ENCODE data around the gene CAND2.
A peak's percentile ranks its signal among the peaks of the same experiment; 100 is the strongest.

CAND2 gene

DNA sequence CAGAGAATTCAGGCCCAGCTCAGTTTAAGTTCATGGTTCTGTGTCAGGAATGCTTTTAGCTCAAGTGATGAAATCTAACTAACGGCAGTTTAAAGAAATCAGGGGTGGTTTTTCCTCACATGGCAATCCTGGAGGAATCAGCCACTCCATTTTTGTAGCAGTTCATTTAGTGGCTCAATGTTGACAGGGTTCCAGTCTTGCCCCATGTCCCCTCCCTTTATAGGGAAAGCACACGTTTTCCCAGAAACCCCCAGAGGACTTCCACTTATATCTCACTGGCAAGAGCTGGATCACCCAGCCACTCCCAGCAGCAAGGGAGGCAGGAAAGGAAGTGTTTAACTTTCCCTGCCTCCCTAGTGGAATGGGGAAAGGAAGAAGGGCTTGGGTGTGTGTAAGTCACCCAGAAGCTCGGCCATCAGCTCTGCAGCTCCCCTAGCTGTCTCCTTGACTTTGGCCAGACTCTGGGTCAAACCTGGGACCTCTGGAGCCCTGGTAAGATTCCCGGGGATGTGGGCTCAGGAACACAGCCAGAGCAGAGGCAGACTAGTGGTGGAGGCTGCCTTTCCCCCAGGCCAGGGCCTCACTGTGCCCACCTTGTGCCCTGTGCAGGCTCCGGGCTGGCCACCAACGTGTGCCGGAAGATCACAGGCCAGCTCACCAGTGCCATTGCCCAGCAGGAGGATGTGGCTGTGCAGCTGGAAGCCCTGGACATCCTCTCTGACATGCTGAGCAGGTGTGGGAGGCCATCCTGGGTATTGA, 11.3 kb downstream of the CAND2 start:
- DNase-seq (ENCODE audit: low read depth): no peak

DNA sequence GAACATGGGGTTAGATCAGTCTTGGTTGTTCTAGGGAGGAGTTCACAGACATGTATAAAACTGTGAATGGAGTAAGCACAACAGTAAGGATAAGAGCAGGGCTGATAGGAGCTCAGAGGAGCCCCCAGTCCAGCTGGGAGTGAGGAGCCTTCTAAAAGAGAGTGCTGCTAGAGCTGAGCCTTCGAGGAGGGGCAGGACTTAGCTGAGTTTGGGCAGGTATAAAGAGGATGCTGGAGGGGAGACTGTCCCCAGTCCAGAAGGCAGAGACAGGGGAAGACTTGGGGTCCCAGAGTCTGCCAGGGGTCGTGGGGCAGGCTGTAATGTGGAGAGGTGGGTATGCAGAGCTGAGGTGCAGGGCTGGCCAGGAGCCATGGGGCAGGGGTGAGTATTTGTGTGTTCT, 12.1 kb downstream of the CAND2 start:
- DNase-seq (ENCODE audit: low read depth): no peak

DNA sequence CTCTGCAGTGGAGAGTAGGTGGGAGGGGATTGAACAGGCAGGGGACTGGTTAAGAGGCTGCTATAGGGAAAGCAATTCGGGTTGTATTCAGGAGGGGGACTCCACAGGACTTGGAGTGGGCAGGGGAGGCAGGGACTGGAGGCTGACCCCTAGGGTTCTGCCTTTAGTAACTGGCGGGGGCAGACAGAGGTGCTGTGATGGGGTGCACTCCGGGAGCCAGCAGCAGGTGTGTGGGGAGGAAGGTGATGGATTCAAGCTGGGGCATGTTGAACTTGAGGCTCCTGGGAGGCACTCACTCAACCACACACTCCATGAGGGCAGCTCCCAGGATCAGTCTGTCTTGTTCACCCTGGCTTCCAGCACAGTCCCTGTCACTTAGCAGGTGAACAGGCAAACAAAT, 12.5 kb downstream of the CAND2 start:
- no peak for DNase-seq (ENCODE audit: low read depth)

DNA sequence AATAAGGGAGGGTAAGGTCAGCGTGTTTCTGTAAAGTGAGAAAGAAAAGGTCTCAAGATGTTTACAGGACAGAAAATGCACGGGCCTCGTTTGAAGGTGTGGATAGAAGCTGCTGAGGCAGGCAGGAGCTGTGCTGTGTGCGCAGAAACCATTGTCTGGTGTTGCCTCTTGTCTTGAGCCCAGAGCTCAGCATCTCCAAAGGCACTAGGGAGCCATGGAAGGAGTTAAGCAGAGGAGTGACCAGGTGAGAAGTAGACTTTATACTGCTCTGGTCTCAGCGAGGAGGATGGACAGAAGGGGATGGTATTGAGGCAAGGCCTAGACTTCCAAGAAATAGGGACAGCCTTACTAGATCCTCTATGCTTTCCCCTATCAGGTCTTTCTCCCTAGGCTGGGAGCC, 13.0 kb downstream of the CAND2 start:
- no peak for DNase-seq (ENCODE audit: low read depth)

DNA sequence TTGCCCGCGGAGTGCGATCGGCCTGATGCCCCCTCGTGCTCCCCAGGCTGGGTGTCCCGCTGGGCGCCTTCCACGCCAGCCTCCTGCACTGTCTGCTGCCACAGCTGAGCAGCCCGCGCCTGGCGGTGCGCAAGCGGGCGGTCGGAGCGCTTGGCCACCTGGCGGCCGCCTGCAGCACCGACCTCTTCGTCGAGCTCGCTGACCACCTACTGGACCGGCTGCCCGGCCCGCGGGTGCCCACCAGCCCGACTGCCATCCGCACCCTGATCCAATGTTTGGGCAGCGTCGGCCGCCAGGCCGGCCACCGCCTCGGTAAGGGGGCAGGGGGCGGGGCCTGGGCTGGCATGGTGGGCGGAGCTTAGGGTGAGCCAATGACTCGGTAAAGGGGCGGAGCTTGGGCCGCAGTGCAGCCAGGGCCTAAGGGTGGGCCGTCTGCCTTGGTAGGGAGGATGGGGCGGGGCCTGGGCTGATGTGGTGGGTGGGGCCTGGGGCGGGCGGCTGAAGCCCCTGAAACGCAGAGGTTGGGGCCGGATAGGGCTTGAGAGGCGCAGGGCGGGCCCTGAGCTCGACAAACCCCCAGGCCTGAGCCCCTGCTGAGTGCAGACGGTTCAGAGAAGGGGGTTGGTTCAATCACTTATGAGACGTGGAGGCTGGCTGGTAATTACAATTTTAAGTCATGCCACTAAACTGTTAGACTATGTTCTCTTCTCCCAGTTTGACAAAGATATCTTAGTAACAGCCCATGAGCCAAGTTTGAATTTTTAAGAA, 13.7 kb downstream of the CAND2 start:
- peak; percentile 86 for DNase-seq (ENCODE audit: low read depth)

DNA sequence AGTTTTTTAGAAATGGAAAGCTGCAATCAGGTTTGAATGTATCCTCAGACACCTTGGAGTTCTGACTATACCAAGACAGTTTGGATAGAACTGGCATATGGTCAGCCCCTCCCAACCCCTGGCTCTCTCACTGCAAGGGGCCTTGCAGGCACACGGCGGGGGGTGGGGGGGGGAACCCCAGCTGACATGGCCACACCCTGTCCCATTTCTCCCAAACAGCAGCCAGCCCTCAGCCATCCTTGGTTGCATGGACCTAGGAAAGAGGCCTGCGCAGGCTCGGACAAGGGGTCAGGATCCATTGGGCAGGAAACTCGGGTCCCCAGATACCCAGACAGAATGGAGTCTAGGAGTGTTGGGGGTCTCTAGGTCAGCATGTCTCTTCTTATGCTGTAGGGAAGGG, 14.5 kb downstream of the CAND2 start:
- no peak for DNase-seq (ENCODE audit: low read depth)

DNA sequence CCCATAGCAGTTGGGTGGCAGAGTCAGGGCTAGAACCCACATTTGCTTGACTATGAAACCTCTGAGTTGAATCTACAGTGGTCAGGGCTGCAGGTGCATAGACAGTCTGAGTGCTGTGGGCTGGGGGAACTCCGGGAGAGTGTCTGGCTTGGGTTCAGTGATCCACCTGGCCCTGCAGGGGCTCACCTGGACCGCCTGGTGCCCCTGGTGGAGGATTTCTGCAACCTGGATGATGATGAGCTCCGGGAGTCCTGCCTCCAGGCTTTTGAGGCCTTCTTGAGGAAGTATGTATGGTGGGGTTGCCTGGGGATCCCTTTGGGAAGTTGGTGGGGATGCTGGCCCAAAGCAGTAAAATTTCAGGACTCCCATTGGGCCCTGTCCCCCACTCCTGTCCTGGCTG, 16.3 kb downstream of the CAND2 start:
- DNase-seq (ENCODE audit: low read depth): no peak

DNA sequence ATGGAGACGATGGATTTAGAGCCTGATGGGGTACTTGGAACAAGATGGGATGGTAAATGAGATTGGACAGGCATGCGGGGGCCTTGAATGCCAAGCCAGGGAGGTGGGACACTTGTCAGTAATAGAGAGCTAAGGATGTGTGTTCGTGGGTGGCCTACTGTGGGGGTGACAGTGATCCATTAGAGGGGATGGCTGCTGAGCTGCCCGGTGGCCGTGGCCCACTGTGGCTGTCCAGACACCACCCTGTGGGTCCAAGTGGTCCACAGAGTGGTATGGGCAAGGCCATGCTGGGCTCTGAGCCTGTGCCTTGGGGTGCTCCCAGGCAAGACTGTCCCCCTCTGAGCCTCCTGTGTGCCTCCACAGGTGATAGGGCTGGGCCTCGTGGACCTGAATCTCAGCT, 17.5 kb downstream of the CAND2 start:
- DNase-seq (ENCODE audit: low read depth): no peak

DNA sequence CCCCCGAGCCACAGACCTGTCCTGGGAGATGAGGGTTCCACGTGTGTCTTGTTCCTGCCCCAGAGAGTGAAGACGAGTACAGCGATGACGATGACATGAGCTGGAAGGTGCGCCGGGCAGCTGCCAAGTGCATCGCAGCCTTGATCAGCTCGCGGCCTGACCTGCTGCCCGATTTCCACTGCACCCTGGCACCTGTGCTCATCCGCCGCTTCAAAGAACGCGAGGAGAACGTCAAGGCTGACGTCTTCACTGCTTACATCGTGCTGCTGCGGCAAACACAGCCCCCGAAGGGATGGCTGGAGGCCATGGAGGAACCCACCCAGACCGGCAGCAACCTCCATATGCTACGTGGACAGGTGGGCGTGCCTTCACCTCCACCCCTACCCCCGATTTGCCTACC, 18.6 kb downstream of the CAND2 start:
- DNase-seq (ENCODE audit: low read depth): no peak

DNA sequence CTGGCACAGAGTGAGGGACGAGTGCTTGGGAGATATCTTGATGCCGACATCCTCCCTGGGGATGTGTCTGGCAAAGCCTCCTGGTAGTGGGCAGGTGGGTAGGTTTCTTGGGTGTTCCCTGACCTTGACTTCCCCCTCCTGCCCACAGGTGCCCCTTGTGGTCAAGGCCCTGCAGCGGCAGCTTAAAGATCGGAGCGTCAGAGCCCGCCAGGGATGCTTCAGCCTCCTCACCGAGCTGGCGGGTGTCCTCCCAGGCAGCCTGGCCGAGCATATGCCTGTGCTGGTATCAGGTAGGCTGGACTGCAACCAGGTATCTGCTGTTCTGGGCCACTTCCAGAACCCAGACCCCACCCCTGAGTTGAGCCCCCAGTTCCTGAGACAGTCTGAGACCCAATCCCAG, 19.2 kb downstream of the CAND2 start:
- no peak for DNase-seq (ENCODE audit: low read depth)

DNA sequence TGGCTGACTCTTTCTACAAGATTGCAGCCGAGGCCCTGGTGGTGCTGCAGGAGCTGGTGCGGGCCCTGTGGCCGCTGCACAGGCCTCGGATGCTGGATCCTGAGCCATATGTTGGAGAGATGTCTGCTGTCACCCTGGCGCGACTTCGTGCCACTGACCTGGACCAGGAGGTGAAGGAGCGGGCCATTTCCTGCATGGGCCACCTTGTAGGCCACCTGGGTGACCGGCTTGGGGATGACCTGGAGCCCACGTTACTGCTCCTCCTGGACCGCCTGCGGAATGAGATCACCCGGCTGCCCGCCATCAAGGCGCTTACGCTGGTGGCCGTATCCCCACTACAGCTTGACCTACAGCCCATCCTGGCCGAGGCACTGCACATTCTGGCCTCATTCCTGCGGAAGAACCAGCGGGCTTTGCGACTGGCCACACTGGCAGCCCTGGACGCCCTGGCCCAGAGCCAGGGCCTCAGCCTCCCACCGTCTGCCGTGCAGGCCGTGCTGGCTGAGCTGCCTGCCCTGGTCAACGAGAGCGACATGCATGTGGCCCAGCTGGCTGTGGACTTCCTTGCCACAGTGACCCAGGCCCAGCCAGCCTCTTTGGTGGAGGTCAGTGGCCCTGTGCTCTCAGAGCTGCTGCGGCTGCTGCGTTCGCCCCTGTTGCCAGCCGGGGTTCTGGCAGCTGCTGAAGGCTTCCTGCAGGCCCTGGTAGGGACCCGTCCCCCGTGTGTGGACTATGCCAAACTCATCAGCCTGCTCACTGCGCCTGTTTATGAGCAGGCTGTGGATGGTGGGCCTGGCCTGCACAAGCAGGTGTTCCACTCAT, 20.3 kb downstream of the CAND2 start:
- DNase-seq (ENCODE audit: low read depth): no peak

DNA sequence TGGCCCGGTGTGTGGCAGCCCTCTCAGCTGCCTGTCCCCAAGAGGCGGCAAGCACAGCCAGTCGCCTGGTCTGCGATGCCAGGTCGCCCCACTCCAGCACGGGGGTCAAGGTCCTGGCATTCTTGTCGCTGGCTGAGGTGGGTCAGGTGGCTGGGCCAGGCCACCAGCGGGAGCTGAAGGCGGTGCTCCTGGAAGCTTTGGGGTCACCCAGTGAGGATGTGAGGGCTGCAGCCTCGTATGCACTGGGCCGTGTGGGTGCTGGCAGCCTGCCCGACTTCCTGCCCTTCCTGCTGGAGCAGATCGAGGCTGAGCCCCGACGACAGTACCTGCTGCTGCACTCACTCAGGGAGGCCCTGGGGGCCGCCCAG, 20.8 kb downstream of the CAND2 start:
- no peak for DNase-seq (ENCODE audit: low read depth)

DNA sequence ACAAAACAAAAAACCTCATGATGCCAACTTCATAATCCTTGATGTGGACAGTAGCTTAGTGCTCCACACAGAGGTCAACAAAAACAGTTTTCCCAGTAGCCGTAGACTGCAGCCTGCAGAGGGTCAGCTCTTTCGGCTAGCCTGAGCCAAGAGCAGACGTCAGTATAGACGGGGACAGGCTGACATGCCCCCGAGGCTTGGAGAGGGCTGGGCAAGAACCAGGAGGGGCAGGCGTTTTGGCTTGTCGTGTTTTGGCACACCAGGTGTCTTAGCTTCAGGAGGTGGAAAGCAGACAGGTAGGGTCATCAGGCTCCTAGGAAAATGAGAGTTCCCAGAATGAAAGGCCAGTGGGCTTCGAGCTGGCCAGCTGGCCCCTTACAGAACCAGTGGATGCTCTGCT, 21.8 kb downstream of the CAND2 start:
- no peak for DNase-seq (ENCODE audit: low read depth)

DNA sequence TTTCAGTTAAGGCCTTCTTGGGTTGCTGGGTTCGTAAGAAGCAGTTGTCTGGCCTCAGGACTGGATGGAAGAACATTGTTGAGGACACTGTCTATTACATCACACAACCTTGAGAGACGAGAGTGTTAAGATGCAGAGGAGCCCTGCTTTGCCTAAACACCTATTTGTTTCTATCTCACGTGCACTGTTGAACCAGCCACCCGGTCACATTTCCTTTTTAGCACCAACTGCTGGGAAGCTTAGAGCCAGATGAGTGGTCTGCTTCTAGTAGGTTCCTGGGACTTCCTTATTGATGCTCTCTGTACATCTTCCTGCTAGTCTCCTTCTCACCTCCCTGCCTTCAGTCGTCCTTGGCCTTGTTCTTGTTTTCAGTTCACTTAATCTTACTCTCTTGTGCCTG, 22.3 kb downstream of the CAND2 start:
- DNase-seq (ENCODE audit: low read depth): no peak

DNA sequence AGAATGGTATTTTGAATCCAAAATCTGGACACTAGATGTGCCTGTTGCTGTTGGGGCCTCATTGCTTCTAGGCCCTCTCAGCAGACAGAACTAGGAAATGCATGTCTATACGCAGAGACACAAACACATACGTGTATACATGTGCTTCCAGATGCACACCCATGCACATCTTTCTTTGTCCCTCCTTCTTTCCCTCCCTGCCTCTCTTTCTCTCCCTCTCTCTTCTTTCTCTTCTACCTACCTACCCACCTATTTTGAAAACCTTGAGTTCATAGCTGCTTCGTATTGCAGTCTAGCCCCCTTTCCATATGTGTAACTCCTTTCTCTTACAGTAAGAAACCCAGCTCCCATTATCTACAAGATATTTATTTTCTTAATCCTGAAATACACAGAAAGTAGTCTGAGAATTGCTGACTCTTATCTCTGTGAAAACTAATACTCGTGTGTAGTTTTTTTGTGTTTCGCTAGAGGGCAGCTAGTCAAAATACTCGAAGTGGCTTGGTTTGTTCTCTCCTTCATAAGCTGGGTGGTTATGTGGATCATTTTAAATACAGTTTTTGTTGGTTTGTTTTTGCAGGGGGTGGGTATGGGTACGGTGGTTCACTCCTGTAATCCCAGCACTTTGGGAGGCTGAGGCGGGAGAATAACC, 26.4 kb downstream of the CAND2 start:
- DNase-seq (ENCODE audit: low read depth): no peak

DNA sequence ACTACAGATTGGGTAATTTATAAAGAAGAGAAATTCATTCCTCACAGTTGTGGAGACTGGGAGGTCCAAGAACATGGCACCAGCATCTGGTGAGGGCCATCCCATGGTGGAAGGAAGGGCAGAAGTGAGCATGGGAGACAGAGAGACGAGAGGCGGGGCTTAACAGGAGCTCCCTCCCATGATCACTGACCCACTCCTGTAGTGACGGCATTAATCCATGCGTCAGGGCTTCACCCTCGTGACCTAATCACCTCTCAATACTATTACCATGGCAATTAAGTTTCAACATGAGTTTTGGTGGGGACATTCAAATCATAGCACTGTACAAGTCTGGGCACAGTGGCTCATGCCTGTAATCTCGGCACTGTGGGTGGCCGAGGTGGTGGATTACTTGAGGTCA, 27.8 kb downstream of the CAND2 start:
- no peak for DNase-seq (ENCODE audit: low read depth)

DNA sequence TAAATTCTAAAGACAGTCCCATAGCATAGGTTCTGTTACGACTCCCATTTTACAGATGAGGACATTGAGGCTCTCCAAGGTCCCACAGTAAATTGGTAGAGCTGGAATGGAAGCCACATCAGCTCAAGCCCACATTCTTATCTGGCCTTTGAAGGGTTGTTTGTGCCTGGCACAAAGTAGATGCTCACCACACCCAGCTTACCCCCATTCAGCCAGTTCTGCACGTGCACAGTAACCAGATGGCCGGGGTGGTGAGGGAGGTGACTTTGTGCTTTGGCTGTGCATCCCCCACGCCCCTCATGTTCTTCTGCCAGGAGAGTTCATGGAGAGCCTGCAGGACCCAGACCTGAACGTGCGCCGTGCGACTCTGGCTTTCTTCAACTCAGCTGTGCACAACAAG, 28.7 kb downstream of the CAND2 start:
- no peak for DNase-seq (ENCODE audit: low read depth)

DNA sequence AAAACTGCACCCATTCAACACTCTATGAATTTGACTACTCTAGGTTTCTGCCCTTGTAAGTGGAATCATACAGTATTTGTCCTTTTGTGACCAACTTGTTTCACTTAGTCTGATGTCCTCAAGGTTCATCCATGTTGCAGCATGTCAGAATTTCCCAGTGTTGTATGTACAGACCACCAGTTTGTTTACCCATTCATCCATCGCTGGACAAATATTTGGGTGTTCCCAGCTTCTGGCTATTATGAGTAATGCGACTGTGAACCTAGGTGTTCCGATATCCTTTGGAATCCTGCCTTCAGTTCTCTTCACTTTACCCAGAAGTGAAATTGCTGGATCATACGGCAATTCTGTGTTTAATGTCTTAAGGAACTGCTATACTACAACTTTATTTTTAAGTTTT, 32.3 kb downstream of the CAND2 start:
- no peak for DNase-seq (ENCODE audit: low read depth)

DNA sequence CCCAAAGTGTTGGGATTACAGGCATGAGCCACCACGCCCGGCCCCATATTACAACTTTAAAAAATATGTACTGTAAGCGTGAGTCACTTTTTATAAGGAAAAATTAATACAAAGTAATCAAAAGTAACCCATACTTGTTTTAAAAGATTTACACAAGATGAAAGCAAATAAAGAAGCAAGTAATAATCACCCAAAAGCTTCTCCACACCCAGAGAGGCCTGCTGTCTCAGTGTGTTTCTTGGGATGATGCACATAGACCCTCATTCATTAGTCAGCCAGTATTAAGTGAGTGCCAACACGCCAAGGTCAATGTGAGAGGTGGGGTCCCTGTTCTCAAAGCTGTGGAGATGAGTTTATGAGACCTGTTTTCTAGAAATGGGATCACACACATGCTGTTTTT, 32.9 kb downstream of the CAND2 start:
- no peak for DNase-seq (ENCODE audit: low read depth)

DNA sequence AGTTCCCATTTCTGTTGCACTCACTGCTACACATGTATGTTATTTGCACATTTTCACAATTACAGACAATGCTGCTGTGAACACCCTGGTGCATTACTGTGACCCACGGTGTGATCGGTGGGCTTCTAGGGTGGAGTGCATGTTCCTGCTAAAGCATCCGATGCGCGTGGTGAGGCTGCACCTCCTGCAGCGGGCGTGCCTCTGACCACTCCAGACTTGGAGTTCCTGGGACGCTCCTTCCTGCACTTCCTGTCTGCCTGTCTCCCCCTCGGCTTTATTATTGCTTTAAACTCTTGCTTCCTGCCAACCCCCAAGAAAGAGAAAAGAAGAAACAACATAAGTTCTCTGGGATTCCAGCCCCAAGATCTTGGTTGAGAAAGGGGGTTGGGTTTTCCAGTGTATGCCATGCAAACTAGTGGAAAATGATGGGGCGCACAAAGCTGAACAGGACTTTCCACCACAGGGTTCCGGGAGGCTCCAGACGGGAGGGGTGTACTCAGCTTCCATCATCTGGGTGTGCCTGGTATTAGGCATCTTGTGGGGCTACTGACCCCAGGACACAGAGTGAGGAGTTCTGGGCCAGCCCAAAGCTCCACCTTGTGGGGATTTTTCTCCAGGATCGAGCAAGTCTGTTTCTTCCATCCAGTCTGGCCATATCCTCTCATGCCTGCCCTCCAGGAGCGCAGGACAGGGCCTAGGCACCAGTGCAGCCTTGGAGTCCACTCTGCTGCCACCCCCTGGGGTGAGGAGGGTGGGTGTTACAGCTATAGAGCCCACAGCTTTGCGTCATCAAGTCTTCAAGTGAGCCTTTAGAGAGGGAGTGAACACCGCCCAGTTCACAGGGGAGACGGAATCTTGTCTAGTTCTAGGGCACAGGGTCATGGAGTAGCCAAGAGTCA, 33.7 kb downstream of the CAND2 start:
- no peak for DNase-seq (ENCODE audit: low read depth)

DNA sequence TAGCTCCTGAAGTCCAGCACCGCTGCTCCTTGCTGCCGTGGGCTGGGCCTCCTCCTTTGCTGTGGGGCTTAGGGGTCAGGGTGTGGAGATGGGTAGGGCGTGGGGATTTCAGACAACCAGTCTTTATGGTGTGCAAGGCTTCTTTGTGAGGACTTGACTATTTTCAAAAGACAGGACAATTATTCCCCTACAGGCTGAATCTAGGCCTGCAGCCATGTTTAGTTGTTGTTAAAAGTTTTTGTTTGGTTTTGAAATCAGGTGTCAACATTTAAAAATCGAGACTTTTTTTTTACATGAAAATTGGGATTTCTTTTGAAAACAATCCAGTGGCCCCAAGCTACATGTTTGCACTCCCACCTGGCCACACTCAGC, 34.3 kb downstream of the CAND2 start:
- DNase-seq (ENCODE audit: low read depth): no peak

All from activated T-helper 1 cell treated with Interleukin-2 at 50 U/mL for 16 hours (primary cell).